Fibroblast of peridontal ligament (primary cell): ENCODE results near the gene NOM1.

Experiments
- DNase-seq: peaks from one replicate; pipeline ENCODE4 v3.0.0-alpha.2; 2010; ENCODE audit errors: extremely low read depth

Gene NOM1

GRCh38 chr7:156985101-156985992 lies 35.8 kb downstream of the NOM1 start:
- no peak for DNase-seq

- DNase-seq = no peak
These were observed 36.9 kb downstream of the NOM1 start for GRCh38 chr7:156986378-156986777.

- no peak for DNase-seq
These were observed 39.1 kb downstream of the NOM1 start for GRCh38 chr7:156988343-156989185.

DNA sequence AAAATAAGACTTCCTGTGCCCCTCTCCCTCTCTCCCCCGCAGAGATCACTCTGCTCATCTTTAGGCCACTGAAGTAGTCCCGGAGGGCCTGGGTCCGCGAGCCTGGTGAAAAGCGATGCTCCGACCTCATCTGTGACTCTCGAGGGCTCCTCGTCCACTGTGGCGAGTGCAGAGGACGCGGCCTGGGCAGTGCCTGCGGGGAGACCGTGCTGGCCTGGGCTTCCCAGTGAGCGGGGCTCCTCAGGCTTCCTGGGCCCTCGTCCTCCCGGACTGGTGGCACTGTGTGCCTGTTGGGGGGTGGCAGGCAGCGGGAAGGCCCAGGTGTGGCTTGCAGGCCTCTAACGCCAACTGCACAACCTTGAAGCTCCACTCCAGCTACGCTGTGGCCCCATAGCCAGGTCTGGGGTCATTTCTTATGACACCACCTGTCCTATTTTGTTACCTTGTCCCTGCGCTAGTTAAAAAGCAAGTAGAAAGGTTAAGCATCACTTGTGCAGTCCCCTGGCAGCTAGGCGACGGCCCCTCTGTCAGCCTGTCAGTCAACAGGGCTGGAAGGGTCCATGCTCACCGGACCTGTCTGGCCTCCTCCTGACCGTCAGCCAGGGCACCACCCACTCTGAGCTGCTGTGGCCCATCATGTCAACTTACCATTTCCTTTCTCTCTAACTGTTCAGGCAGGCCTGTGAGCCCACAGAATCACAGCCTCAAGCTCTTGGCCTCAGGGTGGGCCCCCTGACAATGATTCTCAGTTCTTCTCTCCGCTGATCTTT lies 40.4 kb downstream of the NOM1 start:
- no peak for DNase-seq

DNA sequence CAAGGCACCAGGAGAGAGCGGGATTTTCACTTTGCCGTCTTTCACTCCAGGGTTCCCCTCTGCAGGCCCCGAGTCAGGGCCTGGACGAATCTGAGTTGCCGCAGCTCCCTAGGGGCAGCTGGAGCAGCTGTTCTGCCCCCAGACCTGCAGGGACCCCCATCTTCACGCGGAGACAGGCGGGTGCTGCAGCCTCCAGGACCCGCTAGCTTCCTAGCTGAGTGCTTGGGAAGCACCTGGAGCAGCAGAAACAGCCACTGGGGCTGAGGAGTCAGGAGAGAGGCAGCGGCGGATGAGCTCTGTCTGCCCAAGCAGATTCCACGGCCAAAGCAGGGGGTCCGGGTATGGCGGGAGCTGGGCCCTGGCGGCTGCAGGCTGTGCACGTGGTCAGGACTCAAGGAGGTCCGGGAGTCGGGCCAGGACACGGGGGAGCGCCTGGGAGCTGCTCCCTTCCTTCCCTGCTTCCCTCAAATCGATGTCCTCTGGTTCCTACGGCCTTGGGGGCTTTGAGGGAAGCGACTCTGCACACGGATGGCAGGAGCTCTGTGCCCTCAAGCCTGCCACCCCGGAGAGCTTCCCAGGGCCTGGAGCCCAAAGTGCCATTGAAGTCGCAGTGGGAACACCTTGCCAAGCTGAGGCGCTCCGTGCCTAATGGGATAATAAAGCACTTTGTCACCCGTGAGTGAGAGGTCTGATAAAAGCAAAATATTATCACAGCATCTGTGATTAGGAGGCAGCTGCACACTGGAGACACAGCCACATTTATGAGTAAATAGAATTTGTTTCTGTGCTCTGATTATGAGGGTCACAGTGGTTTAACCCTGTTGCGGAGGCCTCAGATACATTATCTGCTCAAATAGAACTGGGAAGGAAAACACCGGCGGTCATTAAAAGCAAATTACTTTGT lies 43.8 kb downstream of the NOM1 start:
- DNase-seq = no peak

DNA sequence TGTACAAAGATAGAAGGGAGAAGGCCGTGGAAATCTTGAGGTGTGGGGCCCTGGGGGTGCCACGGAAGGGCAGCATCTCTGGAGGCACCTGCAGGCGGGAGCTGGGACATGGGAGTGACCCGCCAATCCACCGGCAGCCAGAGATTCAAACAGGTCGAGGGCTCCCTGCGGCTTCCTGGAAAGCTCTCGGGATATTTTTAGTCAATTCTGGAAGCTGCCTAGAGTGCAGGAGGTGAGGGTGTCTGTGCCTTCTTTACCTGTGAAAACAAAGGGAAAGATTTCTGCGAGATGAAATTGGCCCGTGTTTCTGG lies 44.4 kb downstream of the NOM1 start:
- no peak for DNase-seq

GRCh38 chr7:156994417-156994816 lies 44.9 kb downstream of the NOM1 start:
- no peak for DNase-seq

- no peak for DNase-seq
These were observed 49.8 kb downstream of the NOM1 start for GRCh38 chr7:156998988-156999957.

GRCh38 chr7:156999958-157000726 lies 50.6 kb downstream of the NOM1 start:
- DNase-seq = no peak

GRCh38 chr7:157000741-157001653 lies 51.5 kb downstream of the NOM1 start:
- no peak for DNase-seq

GRCh38 chr7:157001920-157002818 lies 52.7 kb downstream of the NOM1 start:
- DNase-seq = no peak

GRCh38 chr7:157002819-157003421 lies 53.4 kb downstream of the NOM1 start:
- no peak for DNase-seq

DNA sequence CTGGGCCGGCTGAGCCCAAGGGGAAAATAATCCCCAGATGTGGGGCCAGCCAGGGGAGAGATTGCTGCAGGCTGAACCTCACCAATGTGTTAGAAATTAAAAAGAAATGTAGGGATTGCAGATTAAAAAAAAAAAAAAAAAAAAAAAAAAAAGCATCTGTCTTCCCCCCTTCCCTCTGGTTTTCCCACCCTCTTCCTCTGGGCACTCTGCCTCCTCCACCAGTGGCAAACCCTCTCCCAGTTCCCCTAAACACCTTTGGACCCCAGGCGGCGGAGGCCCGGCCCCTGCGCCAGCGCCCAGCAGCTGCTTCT lies 53.9 kb downstream of the NOM1 start:
- DNase-seq = no peak

DNA sequence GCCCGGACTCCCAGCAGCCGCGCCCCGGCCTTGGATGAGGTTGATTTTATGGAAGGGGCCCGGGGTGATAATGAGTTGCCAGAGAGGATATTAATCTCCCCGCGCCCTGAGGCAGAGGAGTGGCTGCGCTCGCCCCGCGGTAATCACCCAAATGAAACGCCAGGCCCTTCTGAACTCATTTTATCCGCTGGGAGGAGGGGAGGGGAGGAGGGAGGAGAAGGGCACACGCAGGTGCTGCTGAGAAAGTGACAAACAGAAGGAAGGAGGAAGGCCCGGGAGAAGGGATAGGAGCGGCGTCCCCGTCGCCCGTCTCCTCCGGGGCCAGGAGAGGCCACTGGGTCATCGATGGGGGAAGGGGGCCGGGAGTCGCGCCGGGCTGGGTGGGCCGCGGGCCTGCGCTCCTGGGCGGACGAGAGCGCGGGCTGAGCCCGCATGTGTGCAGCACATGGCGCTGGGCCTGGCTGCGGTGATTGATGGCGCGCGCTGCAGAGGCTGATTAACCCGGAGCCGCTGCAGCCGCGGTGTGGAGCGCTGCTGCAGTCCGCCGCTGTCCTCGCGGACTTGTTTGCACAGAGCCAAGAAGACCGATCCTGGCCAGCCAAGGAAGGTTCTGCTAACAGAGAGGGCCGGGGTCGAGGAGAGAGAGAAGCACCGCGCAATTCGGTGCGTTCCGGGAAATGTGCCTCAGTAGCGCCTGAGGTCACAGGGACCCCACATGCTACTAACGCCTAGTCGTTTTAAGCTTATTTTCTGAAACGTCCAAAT lies 54.4 kb downstream of the NOM1 start:
- peak; percentile 26 for DNase-seq

DNA sequence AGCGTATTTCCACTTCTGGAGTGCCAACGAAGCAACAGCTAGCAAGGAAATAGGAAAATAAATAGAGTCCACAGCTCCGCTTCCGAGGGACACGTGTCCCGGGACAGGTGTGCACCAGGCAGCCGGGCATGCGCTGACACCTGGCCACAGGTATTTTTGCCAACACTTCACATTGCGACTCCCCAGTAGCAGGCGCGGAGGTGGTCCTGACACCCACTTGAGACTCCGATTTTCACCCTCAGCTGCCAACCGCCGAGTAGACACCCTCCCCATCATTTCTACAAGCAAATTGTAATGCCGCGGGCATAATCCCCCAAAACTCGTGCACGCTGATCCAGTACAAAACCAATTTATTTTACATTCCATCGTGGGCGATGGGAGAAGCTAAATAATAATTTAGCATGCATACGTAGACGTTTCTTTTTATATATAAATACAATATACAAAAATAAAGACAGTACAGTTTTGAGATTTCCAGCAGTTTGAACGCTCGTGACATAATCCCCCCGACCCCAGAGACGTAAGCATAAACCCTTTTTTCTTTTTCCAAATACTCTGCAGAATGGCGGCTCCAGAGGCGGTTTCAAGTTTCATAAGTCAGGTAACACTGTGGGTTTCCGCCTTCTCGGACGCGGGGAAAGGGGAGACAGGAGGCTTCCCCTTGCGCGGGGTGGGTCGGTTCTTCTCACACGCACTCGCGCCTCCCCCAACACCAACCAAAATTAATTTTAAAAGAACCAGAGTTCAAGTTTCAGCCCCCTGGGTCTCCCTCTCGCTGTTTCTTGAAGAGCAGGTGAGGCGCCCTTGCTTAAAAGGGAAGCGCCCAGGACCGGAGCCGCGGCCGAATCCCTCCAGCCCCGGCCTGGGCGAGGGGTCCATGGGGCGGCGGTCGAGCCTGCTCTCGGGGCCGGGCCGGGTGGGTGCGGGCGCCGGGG lies 55.3 kb downstream of the NOM1 start:
- no peak for DNase-seq
